ENCODE data around the gene TMPRSS2.

The TMPRSS2 gene

GRCh38 chr21:41526478-41527087 lies 18.6 kb upstream of the TMPRSS2 start:
- DNase-seq (ENCODE audit: low read depth) = no peak
- no peak for TF ChIP-seq CTCF (conservative IDR thresholded peaks at IDR 0.05; ENCODE audit: control insufficient read depth, insufficient read depth, low read depth, low read length)
- no peak overlapping the region for H3K4me3 ChIP-seq (ENCODE audit: control insufficient read depth, low read depth, low read length)

GRCh38 chr21:41523175-41523574 lies 15.2 kb upstream of the TMPRSS2 start:
- DNase-seq (ENCODE audit: low read depth) = no peak
- TF ChIP-seq CTCF (conservative IDR thresholded peaks at IDR 0.05; ENCODE audit: control insufficient read depth, insufficient read depth, low read depth, low read length) = no peak
- no peak overlapping the region for H3K4me3 ChIP-seq (ENCODE audit: control insufficient read depth, low read depth, low read length)

- H3K4me3 ChIP-seq (ENCODE audit: control insufficient read depth, low read depth, low read length) = no peak overlapping the region
- no peak for DNase-seq (ENCODE audit: low read depth)
- no peak for TF ChIP-seq CTCF (conservative IDR thresholded peaks at IDR 0.05; ENCODE audit: control insufficient read depth, insufficient read depth, low read depth, low read length)
Observed at GRCh38 chr21:41521489-41522027, 13.6 kb upstream of the TMPRSS2 start.

- TF ChIP-seq CTCF (conservative IDR thresholded peaks at IDR 0.05; ENCODE audit: control insufficient read depth, insufficient read depth, low read depth, low read length) = no peak
- no peak overlapping the region for H3K4me3 ChIP-seq (ENCODE audit: control insufficient read depth, low read depth, low read length)
- no peak for DNase-seq (ENCODE audit: low read depth)
Observed at GRCh38 chr21:41520560-41521442, 12.8 kb upstream of the TMPRSS2 start.

- no peak overlapping the region for H3K4me3 ChIP-seq (ENCODE audit: control insufficient read depth, low read depth, low read length)
- no peak for DNase-seq (ENCODE audit: low read depth)
- no peak for TF ChIP-seq CTCF (conservative IDR thresholded peaks at IDR 0.05; ENCODE audit: control insufficient read depth, insufficient read depth, low read depth, low read length)
Observed at GRCh38 chr21:41519806-41520559, 12.0 kb upstream of the TMPRSS2 start.

- no peak for DNase-seq (ENCODE audit: low read depth)
- no peak overlapping the region for H3K4me3 ChIP-seq (ENCODE audit: control insufficient read depth, low read depth, low read length)
- no peak for TF ChIP-seq CTCF (conservative IDR thresholded peaks at IDR 0.05; ENCODE audit: control insufficient read depth, insufficient read depth, low read depth, low read length)
Observed at GRCh38 chr21:41518757-41519156, 10.8 kb upstream of the TMPRSS2 start.

Measured in fibroblast of mammary gland (primary cell).